Testis (tissue), 3 donors: Measurements from ENCODE around the gene FAM222A. TPM values are rescaled to one million over a fixed set of nuclear protein-coding genes. Genes with fewer than 3 reads are reported as not detected.
A peak's percentile ranks its signal among the peaks of the same experiment; 100 is the strongest.

Experiments used
- DNase-seq: peaks from one replicate; pipeline ENCODE4 v3.0.0-alpha.2; 2019
- H3K27ac ChIP-seq, 2 donors: fragments of 200-600 bp; sonication (generic); one replicate each; pipeline ENCODE4 v1.5.1; 2019
- H3K27me3 ChIP-seq: fragments of 200-600 bp; sonication (generic); one replicate; pipeline ENCODE4 v1.5.1; 2019
- H3K36me3 ChIP-seq: fragments of 200-600 bp; sonication (generic); one replicate; pipeline ENCODE4 v1.5.1; 2017; ENCODE audit warnings: low read depth; ENCODE audit errors: missing control alignments
- H3K4me1 ChIP-seq: fragments of 200-600 bp; sonication (generic); one replicate; pipeline ENCODE4 v1.5.1; 2019
- H3K4me3 ChIP-seq, 2 donors: fragments of 200-600 bp; sonication (generic); one replicate each; pipeline ENCODE4 v1.5.1; 2017 to 2019
- H3K9me3 ChIP-seq: fragments of 200-600 bp; sonication (generic); one replicate; pipeline ENCODE4 v1.5.1; 2017
- POLR2A ChIP-seq: fragments of 450-650 bp; IDR thresholded peaks from one replicate; pipeline ENCODE4 v1.6.1; 2017; ENCODE audit warnings: antibody characterized with exemption, mild to moderate bottlenecking, moderate library complexity
- WGBS, 2 donors: methylation state at CpG; one replicate each; pipeline ENCODE4 v1.1.5; 2018; 5-methylcytosine and 5-hydroxymethylcytosine counted together
- intact Hi-C: fragments of 100-400 bp; cut with DNase I; formaldehyde crosslinking; loops from one replicate; pipeline ENCODE4 v1.15.1; 2023; ENCODE audit warnings: low total_unique reads
- polyA plus RNA-seq: library from polyadenylated mRNA; stranded (reverse); fragments of 350-450 nt; fragmentation: Illumina TruSeq; extraction: RNeasy Lipid Tissue Mini Kit (QIAGEN cat#74804); gene quantifications from one replicate; pipeline ENCODE4 v1.2.3, GENCODE V29; 2014; ENCODE audit warnings: low read depth, low replicate concordance; ENCODE audit not compliant: insufficient read depth
- total RNA-seq, 2 donors: library from RNA; depleted of rRNA; stranded (reverse); fragments of >200 nt; gene quantifications; one replicate each; pipeline ENCODE4 v1.2.3, GENCODE V29; 2016
- TF ChIP-seq, protein P1 (sequence below), 3 experiments: fragments of 450-650 bp in 2 of 3; fragments of 200-600 bp in 1 of 3; sonication (generic) in 1 of 3; IDR thresholded peaks; one replicate each; pipeline ENCODE4 v1.5.1; 2016 to 2019; ENCODE audit warnings: antibody characterized with exemption in 3 of 3, mild to moderate bottlenecking in 2 of 3, moderate library complexity in 1 of 3

FAM222A gene
- total and polyA plus RNA-seq, 3 donors from 2014 or later: 34.5 to 78.6 (median 75.7) TPM

DNA sequence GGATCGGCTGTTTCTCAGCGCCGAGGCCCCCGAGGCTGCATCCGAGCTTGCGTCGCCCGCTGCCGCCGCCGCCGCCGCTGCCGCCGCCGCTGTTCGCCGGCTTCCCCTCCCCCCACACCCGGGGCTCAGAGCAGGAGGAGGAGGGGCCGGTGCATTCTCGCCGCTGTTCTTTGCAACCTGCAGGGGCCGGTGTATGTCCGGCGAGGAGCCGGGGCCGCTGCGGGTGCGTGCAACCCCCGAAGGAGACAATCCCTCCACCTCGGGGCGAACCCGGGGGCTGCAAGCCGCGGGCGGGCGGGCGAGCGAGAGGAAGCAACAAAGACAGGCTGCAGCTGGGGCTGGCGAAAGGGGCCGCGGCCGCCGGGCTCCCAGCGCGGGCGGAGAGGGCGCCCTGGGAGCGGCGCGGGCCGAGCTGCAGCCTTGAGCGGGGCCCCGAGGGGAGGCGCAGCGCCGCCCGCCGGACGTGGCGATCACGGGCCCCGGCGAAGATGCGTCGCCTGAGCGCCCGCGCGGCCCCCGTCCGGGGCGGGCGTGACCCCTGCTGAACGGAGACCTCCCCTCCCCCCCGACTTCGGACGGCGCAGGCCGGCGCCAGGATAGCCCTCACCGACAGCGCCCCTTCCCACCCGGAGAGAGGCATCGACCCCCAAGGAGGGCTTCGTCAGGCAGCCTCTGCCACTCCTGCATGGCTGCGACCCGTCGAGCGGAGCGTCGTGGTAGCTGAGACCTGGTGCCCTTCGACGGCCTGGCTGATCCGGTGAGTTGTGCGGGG, 702 bp downstream of the FAM222A start:
- no peak for TF ChIP-seq POLR2A
- TF ChIP-seq, protein P1, sequence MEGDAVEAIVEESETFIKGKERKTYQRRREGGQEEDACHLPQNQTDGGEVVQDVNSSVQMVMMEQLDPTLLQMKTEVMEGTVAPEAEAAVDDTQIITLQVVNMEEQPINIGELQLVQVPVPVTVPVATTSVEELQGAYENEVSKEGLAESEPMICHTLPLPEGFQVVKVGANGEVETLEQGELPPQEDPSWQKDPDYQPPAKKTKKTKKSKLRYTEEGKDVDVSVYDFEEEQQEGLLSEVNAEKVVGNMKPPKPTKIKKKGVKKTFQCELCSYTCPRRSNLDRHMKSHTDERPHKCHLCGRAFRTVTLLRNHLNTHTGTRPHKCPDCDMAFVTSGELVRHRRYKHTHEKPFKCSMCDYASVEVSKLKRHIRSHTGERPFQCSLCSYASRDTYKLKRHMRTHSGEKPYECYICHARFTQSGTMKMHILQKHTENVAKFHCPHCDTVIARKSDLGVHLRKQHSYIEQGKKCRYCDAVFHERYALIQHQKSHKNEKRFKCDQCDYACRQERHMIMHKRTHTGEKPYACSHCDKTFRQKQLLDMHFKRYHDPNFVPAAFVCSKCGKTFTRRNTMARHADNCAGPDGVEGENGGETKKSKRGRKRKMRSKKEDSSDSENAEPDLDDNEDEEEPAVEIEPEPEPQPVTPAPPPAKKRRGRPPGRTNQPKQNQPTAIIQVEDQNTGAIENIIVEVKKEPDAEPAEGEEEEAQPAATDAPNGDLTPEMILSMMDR (IDR thresholded peaks at IDR 0.05): peak; percentile 23 to 33 (median 24)
- no peaks in the 10 kb centered on the region for H3K27me3 ChIP-seq
- 2 to 4% methylated on average over 5 to 73 of the region's 96 CpGs for WGBS, 2 donors
- peak overlapping the region; percentile 69 to 70 for H3K4me3 ChIP-seq
- intact Hi-C loops: no loop called here
- no peaks in the 10 kb centered on the region for H3K36me3 ChIP-seq
- peaks cover 55% of the 10 kb centered on the region for H3K4me1 ChIP-seq
- peak overlapping the region; percentile 64 to 70 for H3K27ac ChIP-seq
- peak; percentile 73 for DNase-seq
- H3K9me3 ChIP-seq: no peaks in the 10 kb centered on the region

DNA sequence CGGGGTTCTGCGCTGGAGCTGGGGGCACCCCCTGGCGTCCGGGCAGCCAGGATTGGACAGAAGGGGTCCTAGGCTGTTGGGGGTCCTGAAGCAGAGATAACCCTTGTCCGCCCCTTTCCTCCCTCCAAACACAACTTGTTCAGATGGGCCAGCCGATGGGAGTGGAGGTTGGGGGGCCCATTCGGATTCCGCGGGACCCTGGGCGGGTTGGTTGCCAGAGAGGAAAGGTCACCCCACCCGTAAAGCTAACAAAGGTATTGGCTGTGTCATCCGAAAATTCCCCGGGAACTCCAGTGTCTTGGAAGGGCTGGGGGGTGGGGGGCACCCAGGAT, 1.3 kb downstream of the FAM222A start:
- Histone ChIP-seq H3K9me3 (no peaks in the 10 kb centered on the region), H3K4me1 (peaks cover 58% of the 10 kb centered on the region), H3K36me3 (no peaks in the 10 kb centered on the region), H3K4me3 (peak overlapping the region; percentile 69 to 70), H3K27ac (peak overlapping the region; percentile 64 to 70), H3K27me3 (no peaks in the 10 kb centered on the region)
- TF ChIP-seq, protein P1 (IDR thresholded peaks at IDR 0.05): no peak
- TF ChIP-seq POLR2A: no peak
- no peak for DNase-seq
- 23 to 36% methylated on average over 5 to 13 of the region's 13 CpGs for whole genome bisulfite sequencing, 2 donors
- intact Hi-C loops: no loop called here

DNA sequence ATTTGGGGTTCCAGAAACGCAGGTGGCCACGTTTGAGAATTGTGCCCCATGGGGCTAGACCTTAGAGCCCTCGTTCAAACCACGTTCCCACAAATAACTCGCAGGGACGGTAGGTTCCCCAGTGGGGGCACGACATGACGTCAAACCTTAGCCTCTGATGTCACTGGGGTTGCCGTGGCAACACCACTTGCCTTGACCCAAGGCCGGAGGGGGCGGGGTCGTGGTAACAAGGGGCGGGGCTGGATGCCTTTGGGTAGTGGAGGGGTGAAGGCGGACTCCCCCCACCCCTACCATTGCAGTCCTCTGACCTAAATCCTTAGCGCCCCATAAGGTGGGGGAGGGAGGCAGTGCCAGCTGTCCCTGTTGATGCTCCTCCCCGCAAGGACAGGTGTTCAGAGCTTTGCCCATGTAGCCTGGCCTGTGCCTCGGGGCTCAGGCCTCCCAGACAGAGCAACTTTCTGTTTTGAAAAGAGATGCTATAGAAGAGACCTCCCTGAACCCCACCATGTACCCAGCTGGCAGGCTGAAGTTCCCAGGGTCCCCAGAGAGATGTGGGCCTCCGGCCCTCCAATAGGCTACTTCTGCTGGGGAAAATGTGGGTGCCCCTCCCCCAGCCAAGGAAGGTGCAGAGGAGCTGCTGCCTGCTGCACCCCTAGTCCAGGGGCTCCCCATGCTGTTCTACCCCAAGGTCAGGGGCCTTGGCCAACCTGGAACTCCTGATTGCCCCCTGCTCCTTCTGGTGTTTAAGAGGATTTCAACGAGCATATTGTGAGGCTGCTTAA, 1.9 kb downstream of the FAM222A start:
- Histone ChIP-seq H3K27me3 (no peaks in the 10 kb centered on the region), H3K27ac (peak overlapping the region; percentile 64 to 70)

DNA sequence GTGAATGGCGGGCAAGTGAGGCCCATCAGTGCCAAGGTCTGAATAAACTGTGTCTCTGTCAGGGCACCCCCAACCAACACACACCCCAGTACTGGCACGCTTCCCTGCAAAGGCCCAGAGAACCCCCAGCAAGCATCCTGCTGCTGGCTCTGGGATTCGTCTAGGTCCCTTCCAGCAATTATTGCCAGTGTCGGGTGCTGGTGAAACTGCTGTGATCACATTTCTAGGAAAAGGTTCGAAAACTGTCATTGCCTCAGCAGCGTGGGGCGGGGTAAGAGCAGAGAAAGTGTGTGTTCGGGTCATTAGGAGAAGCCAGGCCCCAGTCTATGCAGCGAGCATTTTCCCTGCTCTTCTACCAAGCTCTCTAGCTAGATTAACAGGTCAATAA, 2.5 kb downstream of the FAM222A start:
- intact Hi-C loops: no loop called here
- Histone ChIP-seq H3K9me3 (no peaks in the 10 kb centered on the region), H3K36me3 (no peaks in the 10 kb centered on the region), H3K27me3 (no peaks in the 10 kb centered on the region), H3K4me1 (peaks cover 60% of the 10 kb centered on the region), H3K27ac (peak overlapping the region; percentile 64 to 70), H3K4me3 (peak overlapping the region in 1 of 2 donors; percentile 69)
- WGBS, 2 donors: 49 to 50% methylated on average over 8 to 9 of the region's 9 CpGs
- DNase-seq: no peak
- TF ChIP-seq POLR2A: no peak
- TF ChIP-seq, protein P1 (IDR thresholded peaks at IDR 0.05): no peak

More for the DNA sequence above, 1.9 kb downstream of the FAM222A start:
- Histone ChIP-seq H3K36me3 (no peaks in the 10 kb centered on the region), H3K4me1 (peaks cover 63% of the 10 kb centered on the region), H3K9me3 (no peaks in the 10 kb centered on the region), H3K4me3 (peak overlapping the region; percentile 69 to 70)
- no peak for TF ChIP-seq POLR2A
- TF ChIP-seq, protein P1 (IDR thresholded peaks at IDR 0.05): no peak
- intact Hi-C loops: no loop called here
- DNase-seq: peak; percentile 81
- WGBS, 2 donors: 35 to 45% methylated on average over 6 to 18 of the region's 19 CpGs
